Keratinocyte (primary cell): ENCODE data around the gene DCAF6.

Experiments used
- CTCF ChIP-seq, 3 experiments: IDR thresholded peaks in 1 of 3; conservative IDR thresholded peaks in 1 of 3; optimal IDR thresholded peaks in 1 of 3; 2 replicates in 2 of 3; 3 replicates in 1 of 3; pipeline versions ENCODE3 to v1.5.1; 2011; ENCODE audit warnings: low read length in 3 of 3, mild to moderate bottlenecking in 3 of 3, moderate library complexity in 2 of 3, control low read depth in 1 of 3, inconsistent platforms in 1 of 3; ENCODE audit not compliant: insufficient read depth in 2 of 3; ENCODE audit errors: extremely low read depth in 1 of 3
- EZH2 ChIP-seq: IDR thresholded peaks from one replicate; pipeline ENCODE4 v1.6.1; 2012; ENCODE audit warnings: inconsistent platforms, mild to moderate bottlenecking, low read length, moderate library complexity

- no peak for TF ChIP-seq CTCF (optimal IDR thresholded peaks at IDR 0.05 in 1 of 3, IDR thresholded peaks at IDR 0.05 in 1 of 3, conservative IDR thresholded peaks at IDR 0.05 in 1 of 3; ENCODE audit: extremely low read depth in 1 of 3, insufficient read depth in 2 of 3, low read length in 3 of 3)
- no peak for TF ChIP-seq EZH2
Observed at GRCh38 chr1:167905671-167906070, 30.8 kb upstream of the DCAF6 start.
